ENCODE measurements around the gene SLC44A4. TPM values are rescaled to one million over a fixed set of nuclear protein-coding genes. Genes with fewer than 3 reads are reported as not detected.

The SLC44A4 gene
- total and polyA plus RNA-seq, 2 of the 8 experiments (the other 6 are each of a cell fraction or from before 2014, with no cell fraction given), result 4.8 to 7.0 TPM

GRCh38 chr6:31858707-31859106 is 20.1 kb downstream of the SLC44A4 start:
- Histone ChIP-seq H3K9me3 (ENCODE audit: insufficient read depth in 2 of 2, low read depth in 1 of 2, low read length in 1 of 2) (peaks cover 6 to 7% of the 10 kb centered on the region in 2 experiments; a peak in 1 of 4 replicates), H2BK5ac (ENCODE audit: low read depth, low read length) (no peak overlapping the region), H3K27me3 (replicated peaks in 1 of 4; ENCODE audit: control insufficient read depth in 3 of 4, extremely low read depth in 1 of 4, insufficient read depth in 3 of 4, low read length in 3 of 4) (0 out of 7 replicates have a peak, but pooled peaks cover 0 to 3% (median 0%) of the 10 kb centered on the region in 4 experiments), H3K23ac (ENCODE audit: insufficient read length) (no peak overlapping the region), H3K9ac (replicated peaks in 1 of 4; ENCODE audit: extremely low read depth in 1 of 4, low read depth in 3 of 4, low read length in 3 of 4) (no peak overlapping the region), H3K4me1 (replicated peaks in 1 of 4; ENCODE audit: control insufficient read depth in 3 of 4, insufficient read depth in 4 of 4, low read length in 3 of 4) (peaks cover 0 to 3% (median 0%) of the 10 kb centered on the region in 4 experiments; a peak in 2 of 7 replicates), H2BK12ac (ENCODE audit: low read depth, low read length) (no peak overlapping the region), H3K4me3 (ENCODE audit: extremely low read depth in 1 of 4, insufficient read depth in 2 of 4, low read depth in 3 of 4, low read length in 4 of 4) (no peak overlapping the region), H3K36me3 (ENCODE audit: control insufficient read depth in 2 of 4, insufficient read depth in 4 of 4, low read length in 3 of 4) (peaks cover 3 to 17% (median 4%) of the 10 kb centered on the region in 4 experiments; a peak in 7 of 8 replicates), H3K79me1 (ENCODE audit: low read depth, low read length) (0 out of 2 replicates have a peak, but pooled peaks cover 2% of the 10 kb centered on the region), H3K79me2 (ENCODE audit: control insufficient read depth in 1 of 2, insufficient read depth in 2 of 2, low read length in 2 of 2) (no peaks in the 10 kb centered on the region), H3K56ac (replicated peaks; ENCODE audit: insufficient read length, low read depth, low read length) (no peak overlapping the region), H2BK20ac (ENCODE audit: low read length) (no peak overlapping the region), H2BK120ac (replicated peaks; ENCODE audit: low read depth, low read length) (no peak overlapping the region), H4K20me1 (replicated peaks in 1 of 2; ENCODE audit: control insufficient read depth in 1 of 2, insufficient read depth in 2 of 2, low read length in 2 of 2) (no peaks in the 10 kb centered on the region), H3K27ac (ENCODE audit: low read depth, low read length) (no peak overlapping the region), H4K8ac (ENCODE audit: extremely low read depth, insufficient read depth, low read length) (no peak overlapping the region; the same call in 1 of the 2 replicates), H3K14ac (ENCODE audit: insufficient read length) (no peak overlapping the region), H2AK5ac (ENCODE audit: low read depth, low read length) (no peak overlapping the region), H4K5ac (ENCODE audit: insufficient read length, low read depth, low read length) (no peak overlapping the region), H3K23me2 (ENCODE audit: low read depth, low read length) (peaks cover 8% of the 10 kb centered on the region; the same call in 1 of the 2 replicates), H3K4ac (replicated peaks; ENCODE audit: insufficient read length, low read depth, low read length) (no peak overlapping the region), H3K18ac (ENCODE audit: extremely low read depth, low read length) (no peak overlapping the region), H3K4me2 (ENCODE audit: insufficient read depth in 1 of 2, low read depth in 2 of 2, low read length in 2 of 2) (no peak overlapping the region), H2BK15ac (ENCODE audit: low read length) (no peak overlapping the region), H2AFZ (ENCODE audit: low read length) (no peak overlapping the region), H4K91ac (replicated peaks; ENCODE audit: insufficient read length, low read length) (no peak overlapping the region)
- FAIRE-seq (no peak), DNase-seq (ENCODE audit: low read depth in 1 of 2, low spot score in 2 of 2) (no peak)
- ChIA-PET POLR2A (ENCODE audit: partially characterized antibody) (interaction anchor here (1.1 to 6.5 kb wide), 7 partner anchors 13 to 283 kb away, joined by 3 to 93 read pairs (median 4); partner anchors contain the start of genes HSPA1B and TNF), CTCF (ENCODE audit: partially characterized antibody) (interaction anchor here (0.6 to 1.8 kb wide), 7 partner anchors 10 to 452 kb away, joined by 3 to 7 read pairs (median 4); no protein-coding TSS in a partner anchor)
- WGBS, 2 experiments (ENCODE audit: extremely low coverage in 1 of 2, insufficient coverage in 1 of 2, insufficient read length in 1 of 2, insufficient replicate concordance in 2 of 2, low coverage in 1 of 2, low lambda C conversion rate in 2 of 2, missing lambda C conversion rate in 1 of 2), result 93% methylated on average over 8 of the region's 8 CpGs; no CpG with 5 or more reads in 1 of the 2 experiments
- TF ChIP-seq CTBP2 (IDR thresholded peaks at IDR 0.05; ENCODE audit: borderline replicate concordance, insufficient read depth, insufficient read length, low read length) (no peak), POU5F1 (IDR thresholded peaks at IDR 0.05; ENCODE audit: low read depth, low read length) (no peak), KDM1A (IDR thresholded peaks at IDR 0.05; ENCODE audit: borderline replicate concordance, low read length) (no peak)

Data from H1 (cell line).